HG02973 (cell line): ENCODE data around the gene CDCA5.
"Not testable (repeated sequence)": the region's sequence is repeated elsewhere in the genome, so short reads cannot be mapped to it uniquely, and the experiment has no call there.

Experiments
- ATAC-seq: cut with Tn5 transposase; IDR thresholded peaks from one replicate; pipeline ENCODE4 v1.9.1; 2021; ENCODE audit warnings: moderate library complexity; ENCODE audit not compliant: unreplicated experiment

The CDCA5 gene

DNA sequence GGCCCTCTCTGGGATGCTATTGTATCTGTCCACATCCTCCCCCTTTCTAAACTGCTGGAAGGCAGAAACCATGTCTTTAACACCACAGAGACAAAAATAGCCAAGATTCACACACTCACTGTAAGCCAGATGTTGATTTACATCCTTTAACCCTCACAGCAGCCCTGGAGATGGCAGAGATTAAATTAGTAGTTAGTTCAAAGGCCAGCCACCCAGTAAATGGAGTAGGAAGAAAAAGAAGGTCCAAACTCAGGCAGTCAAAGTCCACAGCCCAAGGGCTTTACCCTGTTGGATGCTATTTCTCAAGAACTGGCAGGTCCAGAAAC lies 35.8 kb upstream of the CDCA5 start:
- ATAC-seq = no peak

- ATAC-seq = not testable (repeated sequence)
Measured at GRCh38 chr11:65118891-65119669, 35.2 kb upstream of the CDCA5 start.

GRCh38 chr11:65118097-65118837 lies 34.4 kb upstream of the CDCA5 start:
- ATAC-seq = no peak

DNA sequence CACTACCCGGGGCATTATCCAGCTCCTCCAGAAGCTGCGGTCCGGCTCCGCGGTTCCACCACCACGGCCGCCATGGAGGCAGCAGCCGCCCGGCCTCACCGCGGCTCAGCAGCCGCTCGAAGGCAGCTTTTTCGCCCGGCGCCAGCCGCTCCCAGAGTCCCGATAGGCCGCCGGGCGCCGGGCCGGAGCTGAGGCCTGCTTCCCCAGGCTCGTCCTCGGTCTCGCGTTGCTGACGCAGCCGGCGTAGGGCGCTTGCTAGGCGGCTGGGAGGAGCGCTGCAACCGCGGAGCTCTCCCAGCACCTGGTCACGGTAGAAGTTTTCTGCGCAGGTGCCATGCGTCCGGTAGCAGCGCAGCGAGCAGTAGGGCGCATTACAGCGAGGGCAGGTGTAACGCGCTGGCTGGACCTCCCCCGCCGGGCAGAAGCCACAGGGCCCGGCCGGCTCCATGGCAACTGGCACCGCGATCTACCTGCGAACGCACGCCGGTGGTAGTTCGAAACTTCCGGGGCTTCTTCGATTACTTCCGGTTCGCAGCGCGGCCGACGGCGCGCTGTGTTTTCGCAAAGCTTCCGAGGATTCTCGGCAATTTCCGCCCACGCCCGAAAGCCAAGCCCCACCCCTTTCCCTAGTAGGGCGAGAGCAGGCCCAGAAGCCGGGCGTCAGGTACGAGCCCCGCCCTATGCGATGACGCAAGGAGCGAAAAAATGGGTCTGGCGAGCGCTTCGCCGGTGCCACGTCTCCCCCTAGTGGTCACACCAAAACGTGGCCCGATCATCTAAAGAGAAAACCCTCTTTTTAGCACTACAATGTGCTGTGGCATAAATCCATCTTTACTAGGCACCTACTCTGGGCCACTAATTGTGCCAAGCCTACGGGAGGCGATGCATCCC lies 33.6 kb upstream of the CDCA5 start, which contains the start of gene ZNHIT2:
Gene ZNHIT2, minus strand, starts transcription at position 496 of the 891 bp plus-strand sequence. Its CDS starts 48 bp downstream, at position 448.
- ATAC-seq = peak; percentile 48

DNA sequence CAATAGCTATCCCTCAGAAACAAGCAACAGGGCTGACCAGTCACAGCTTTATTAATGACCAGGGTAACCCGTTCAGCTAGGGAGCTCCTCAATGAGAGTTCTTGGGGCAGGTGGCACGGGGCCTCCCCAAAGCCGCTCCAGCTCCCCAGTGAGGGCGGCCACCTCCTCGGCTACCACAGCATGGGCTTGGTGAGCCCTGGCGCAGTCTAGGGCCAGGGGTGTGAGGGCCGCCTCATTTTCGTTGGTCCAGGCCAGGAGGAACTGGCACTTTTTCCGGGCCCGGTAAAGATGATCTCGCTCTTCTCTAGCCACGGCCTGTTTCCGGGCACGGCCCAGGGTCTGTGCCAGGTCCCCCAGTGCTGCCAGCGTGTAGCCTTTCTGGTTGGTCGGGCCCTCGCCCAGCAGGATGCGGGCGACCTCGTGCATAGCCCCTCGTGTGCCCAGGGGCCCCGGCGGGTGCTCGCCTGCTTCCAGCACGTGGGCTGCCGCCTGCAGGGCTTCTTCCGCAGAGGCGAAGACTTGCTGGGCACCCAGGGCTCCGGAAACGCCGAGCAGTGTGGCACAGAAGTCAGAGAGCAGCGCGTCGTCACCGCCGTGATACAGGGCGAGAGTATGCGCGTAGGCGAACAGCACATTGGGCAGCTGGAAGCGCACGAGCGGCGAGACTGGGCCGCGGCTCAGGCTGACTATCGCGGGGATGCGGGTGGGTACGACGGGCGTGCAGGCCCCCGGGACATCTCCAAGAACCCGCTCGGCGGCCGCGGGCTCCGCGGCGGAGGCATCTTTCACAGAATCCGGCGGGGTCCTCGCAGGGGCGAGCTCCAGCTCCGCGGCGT lies 32.7 kb upstream of the CDCA5 start:
- ATAC-seq = no peak

GRCh38 chr11:65115361-65116082 lies 31.7 kb upstream of the CDCA5 start:
- ATAC-seq = no peak

- ATAC-seq = no peak
Measured at GRCh38 chr11:65114538-65115171, 30.8 kb upstream of the CDCA5 start.

DNA sequence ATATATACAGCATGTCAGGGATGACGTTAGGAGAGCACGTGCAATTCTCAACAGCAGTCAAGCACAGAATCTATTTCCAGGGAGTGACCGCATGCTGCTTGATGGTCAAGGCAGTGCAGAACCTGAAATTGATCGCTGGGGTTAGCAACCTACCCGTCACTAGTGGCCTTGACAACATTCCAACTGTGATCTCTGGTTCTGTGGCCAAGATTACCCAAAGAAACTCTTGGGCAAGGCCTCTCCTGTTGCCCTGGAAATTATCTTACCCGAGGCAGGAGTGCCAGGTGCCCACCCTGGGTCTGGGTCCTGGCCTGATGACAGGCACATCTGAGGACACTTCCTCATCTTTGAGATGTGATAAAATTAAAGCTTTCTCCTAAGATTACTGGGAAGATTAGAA lies 30.0 kb upstream of the CDCA5 start:
- no peak for ATAC-seq

GRCh38 chr11:65113361-65113756 lies 29.5 kb upstream of the CDCA5 start:
- ATAC-seq = no peak

GRCh38 chr11:65112546-65113360 lies 28.9 kb upstream of the CDCA5 start:
- no peak for ATAC-seq

DNA sequence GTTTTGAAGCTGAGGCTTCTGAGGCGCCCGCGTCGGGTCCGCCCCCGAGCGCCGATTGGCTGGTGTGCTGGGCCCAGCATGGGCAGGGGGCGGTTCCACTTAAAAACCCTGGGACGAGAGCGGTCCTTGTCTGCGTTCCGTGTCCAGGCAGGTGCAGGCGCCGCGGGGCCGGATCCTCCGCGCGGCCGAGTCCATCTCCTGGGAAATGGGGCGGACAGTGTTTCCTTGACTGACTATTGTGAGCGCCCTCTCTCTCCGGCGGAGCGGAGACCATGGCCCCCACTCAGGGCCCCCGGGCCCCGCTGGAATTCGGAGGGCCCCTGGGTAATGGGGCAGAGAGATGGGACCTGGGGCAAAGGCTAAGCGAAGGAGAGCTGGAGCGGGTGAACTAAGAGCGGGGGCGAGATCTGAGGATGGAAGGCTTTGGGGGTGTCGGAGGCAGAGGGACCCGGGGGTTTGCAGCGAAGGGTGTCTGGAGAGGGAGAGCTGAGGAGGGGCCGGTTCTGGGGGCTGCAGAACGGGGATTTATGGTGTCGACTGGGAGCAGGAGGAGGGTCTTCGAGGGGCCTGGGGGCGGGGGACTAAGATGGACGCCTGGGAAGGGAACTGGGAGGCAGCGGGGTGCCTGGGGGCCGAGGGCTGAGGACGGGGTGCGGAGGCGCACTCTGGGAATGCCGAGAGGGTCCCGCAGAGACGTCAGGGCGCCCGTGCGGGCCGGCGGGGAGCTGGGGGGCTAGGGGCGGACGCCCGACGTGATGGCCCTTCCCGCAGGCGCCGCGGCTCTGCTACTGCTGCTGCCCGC lies 28.1 kb upstream of the CDCA5 start, which contains the start of gene TM7SF2:
Gene TM7SF2, plus strand, starts transcription at position 129 of the 802 bp plus-strand sequence. Its CDS starts 144 bp downstream, at position 273.
- ATAC-seq = peak; percentile 36

- no peak for ATAC-seq
Measured at GRCh38 chr11:65111159-65111743, 27.4 kb upstream of the CDCA5 start.

GRCh38 chr11:65110354-65110861 lies 26.6 kb upstream of the CDCA5 start:
- no peak for ATAC-seq

- ATAC-seq = no peak
Measured at GRCh38 chr11:65109231-65110198, 25.7 kb upstream of the CDCA5 start.

- ATAC-seq = no peak
Measured at GRCh38 chr11:65108469-65109123, 24.8 kb upstream of the CDCA5 start.
